ES-I3 (cell line): Measurements from ENCODE around the gene TCF12.
"Not testable (repeated sequence)": the region's sequence is repeated elsewhere in the genome, so short reads cannot be mapped to it uniquely, and the experiment has no call there.

Experiments
- H3K36me3 ChIP-seq: 2 replicates; pipeline ENCODE4 v1.6.1; 2013; ENCODE audit warnings: mild to moderate bottlenecking, low read length, control low read depth, moderate library complexity; ENCODE audit not compliant: insufficient read depth
- H3K4me1 ChIP-seq: 2 replicates; pipeline ENCODE4 v1.6.1; 2013; ENCODE audit warnings: mild to moderate bottlenecking, control low read depth, low read length; ENCODE audit not compliant: insufficient read depth
- H3K9ac ChIP-seq: 2 replicates; pipeline ENCODE4 v1.6.1; 2013; ENCODE audit warnings: low read depth, mild to moderate bottlenecking, low read length, moderate library complexity
- H3K9me3 ChIP-seq: 2 replicates; pipeline ENCODE4 v1.6.1; 2013; ENCODE audit warnings: mild to moderate bottlenecking, low read length, moderate library complexity; ENCODE audit not compliant: control insufficient read depth, insufficient read depth

Gene TCF12

DNA sequence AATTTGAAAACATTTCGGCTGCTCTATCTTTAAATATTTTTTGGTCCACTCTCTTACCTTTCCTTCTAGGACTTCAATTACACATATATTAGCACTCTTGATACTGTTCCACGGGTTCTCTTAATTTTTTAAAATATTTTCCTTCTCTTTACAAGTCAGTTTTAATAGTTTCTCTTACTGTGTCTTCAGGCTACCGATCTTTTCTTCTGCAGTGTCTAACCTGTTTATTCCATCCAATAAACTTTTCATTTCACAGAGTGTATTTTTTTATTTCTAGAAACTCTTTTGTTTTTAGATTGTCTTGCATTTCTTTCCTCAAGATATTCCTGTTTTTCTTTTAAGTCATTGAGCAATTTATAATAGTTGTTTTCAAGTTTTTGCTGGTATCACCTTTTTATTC, 27.7 kb downstream of the TCF12 start:
- Histone ChIP-seq H3K9ac (no peak overlapping the region), H3K4me1 (no peaks in the 10 kb centered on the region), H3K9me3 (no peaks in the 10 kb centered on the region), H3K36me3 (no peaks in the 10 kb centered on the region; the same call in 1 of the 2 replicates)

DNA sequence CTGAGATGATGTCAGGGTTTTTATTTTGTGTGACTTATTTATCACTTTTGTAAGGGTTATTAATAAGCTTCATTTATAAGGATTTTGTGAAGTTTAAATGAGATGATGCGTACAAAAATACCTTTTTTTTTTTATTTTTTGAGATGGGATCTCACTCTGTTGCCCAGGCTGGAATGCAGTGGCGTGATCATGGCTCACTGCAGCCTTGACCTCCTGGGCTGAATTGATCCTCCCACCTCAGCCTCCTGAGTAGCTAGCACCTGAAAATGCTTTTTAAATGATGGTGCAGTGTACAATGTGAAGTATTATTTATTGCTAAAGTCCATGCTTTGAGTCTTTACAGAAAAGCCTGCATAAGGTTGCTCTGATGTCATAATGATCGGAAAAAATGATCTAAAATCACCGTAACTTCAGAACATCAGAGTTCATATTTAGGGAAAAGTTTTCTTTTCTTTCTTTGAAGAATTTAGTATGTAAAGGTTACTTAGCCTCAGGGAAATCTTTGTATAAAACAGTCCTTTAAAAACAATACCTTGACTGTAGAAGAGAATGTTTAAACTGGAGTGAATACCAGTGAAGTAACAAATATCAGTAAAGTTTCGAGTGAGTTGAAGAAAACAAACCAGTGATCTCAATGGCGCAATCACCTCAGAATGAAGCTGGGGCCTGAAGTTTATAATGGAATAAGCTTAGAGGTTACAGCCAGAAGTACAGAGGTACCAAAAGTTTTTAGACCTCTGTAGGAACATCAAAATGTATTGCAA, 29.7 kb downstream of the TCF12 start:
- H3K9ac ChIP-seq: no peak overlapping the region
- H3K4me1 ChIP-seq: no peaks in the 10 kb centered on the region
- H3K9me3 ChIP-seq: peaks cover 4% of the 10 kb centered on the region; the same call in 1 of the 2 replicates
- no peaks in the 10 kb centered on the region; the same call in 1 of the 2 replicates for H3K36me3 ChIP-seq

DNA sequence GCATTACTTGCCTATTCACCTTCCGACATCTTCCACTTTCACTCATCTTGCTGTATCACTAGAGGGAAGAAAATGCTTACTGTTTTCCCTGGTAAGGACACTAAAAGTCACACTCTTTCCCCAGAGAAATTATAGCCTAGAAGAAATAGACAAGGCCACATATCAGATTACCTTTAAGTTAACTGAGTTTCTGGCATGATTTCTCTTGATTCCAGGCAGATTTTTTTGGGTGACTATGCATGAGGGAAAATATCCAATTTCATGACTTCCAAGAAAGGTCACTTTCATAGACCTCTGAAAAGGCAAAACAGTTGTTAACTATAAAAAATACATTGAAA, 30.3 kb downstream of the TCF12 start:
- peaks cover 4% of the 10 kb centered on the region; the same call in 1 of the 2 replicates for H3K9me3 ChIP-seq
- no peaks in the 10 kb centered on the region for H3K4me1 ChIP-seq
- no peak overlapping the region for H3K9ac ChIP-seq
- H3K36me3 ChIP-seq: no peaks in the 10 kb centered on the region; the same call in 1 of the 2 replicates

DNA sequence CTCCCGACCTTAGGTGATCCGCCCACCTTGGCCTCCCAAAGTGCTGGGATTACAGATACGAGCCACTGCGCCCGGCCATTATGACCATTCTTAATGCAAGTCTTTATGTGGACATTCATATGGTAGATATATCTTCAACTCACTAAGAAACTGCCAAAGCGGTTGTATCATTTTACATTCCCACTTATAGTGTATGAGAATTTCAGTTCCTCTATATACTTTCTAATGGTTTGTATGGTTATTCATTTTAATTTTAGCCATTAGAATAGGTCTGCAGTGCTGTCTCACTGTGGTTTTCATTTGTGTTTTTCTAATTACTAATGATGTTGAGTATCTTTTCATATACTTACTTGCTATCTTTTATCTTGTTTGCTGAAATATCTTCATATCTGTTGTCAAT, 32.5 kb downstream of the TCF12 start:
- H3K36me3 ChIP-seq: no peaks in the 10 kb centered on the region
- no peak overlapping the region for H3K9ac ChIP-seq
- H3K4me1 ChIP-seq: no peaks in the 10 kb centered on the region
- H3K9me3 ChIP-seq: peaks cover 6% of the 10 kb centered on the region; the same call in 1 of the 2 replicates

DNA sequence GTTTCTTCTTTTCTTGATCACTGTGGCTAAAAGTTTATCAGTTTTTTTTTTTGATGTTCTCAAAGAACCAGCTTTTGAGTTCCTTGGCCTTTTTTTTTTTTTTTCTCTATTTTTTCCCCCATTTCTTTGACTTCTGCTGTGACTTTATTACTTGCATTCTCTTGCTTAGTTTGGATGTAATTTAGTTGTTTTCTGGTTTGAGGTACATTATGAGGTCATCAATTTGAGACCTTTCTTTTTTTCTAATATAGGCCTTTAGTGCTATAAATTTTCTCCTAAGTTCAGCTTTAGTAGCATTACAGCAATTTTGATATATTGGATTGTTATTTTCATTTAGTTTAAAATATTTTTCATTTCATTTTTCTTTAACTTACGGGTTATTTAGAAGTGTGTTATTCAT, 35.3 kb downstream of the TCF12 start:
- H3K9ac ChIP-seq: no peak overlapping the region
- peaks cover 10% of the 10 kb centered on the region for H3K4me1 ChIP-seq
- H3K36me3 ChIP-seq: no peaks in the 10 kb centered on the region
- peaks cover 6% of the 10 kb centered on the region; the same call in 1 of the 2 replicates for H3K9me3 ChIP-seq

DNA sequence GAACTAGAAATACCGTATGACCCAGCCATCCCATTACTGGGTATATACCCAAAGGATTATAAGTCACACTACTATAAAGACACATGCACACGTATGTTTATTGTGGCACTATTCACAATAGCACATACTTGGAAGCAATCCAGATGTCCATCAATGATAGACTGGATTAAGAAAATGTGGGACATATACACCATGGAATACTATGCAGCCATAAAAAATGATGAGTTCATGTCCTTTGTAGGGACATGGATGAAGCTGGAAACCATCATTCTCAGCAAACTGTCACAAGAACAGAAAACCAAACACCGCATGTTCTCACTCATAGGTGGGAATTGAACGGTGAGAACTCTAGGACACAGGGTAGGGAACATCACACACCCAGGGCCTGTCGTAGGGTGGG, 36.6 kb downstream of the TCF12 start:
- peaks cover 14% of the 10 kb centered on the region for H3K4me1 ChIP-seq
- not testable (repeated sequence) for H3K36me3 ChIP-seq, H3K9ac ChIP-seq, H3K9me3 ChIP-seq

DNA sequence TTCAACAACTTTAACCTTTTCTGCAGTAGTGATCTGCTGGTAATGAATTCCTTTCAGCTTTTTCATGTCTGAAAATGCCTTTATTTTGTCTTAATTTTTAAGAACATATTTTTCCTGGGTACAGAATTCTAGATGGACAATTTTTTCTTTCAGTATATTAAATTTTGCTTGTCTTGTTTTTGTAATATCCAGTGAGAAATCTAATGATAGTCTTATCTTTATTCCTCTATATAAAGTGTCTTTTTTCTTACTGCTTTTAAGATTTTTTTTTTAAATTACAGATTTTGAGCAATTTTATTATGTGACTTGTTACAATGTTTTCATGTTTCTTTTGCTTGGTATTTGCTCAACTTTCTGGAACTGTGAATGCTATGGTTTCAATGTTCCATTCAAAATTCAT, 38.1 kb downstream of the TCF12 start:
- Histone ChIP-seq H3K9me3 (peaks cover 6% of the 10 kb centered on the region; the same call in 1 of the 2 replicates), H3K4me1 (peaks cover 14% of the 10 kb centered on the region), H3K36me3 (no peaks in the 10 kb centered on the region), H3K9ac (no peak overlapping the region)

- peaks cover 20% of the 10 kb centered on the region for H3K4me1 ChIP-seq
- H3K9ac ChIP-seq: no peak overlapping the region
- H3K9me3 ChIP-seq: peaks cover 4% of the 10 kb centered on the region; the same call in 1 of the 2 replicates
- no peaks in the 10 kb centered on the region for H3K36me3 ChIP-seq
Measured at GRCh38 chr15:56957812-56958406, 39.5 kb downstream of the TCF12 start.

GRCh38 chr15:56959318-56959648, 40.8 kb downstream of the TCF12 start:
- Histone ChIP-seq H3K36me3 (no peaks in the 10 kb centered on the region), H3K9me3 (no peaks in the 10 kb centered on the region), H3K9ac (no peak overlapping the region), H3K4me1 (peaks cover 29% of the 10 kb centered on the region)

GRCh38 chr15:56960116-56960515, 41.7 kb downstream of the TCF12 start:
- Histone ChIP-seq H3K9me3 (no peaks in the 10 kb centered on the region), H3K9ac (no peak overlapping the region), H3K36me3 (no peaks in the 10 kb centered on the region), H3K4me1 (peaks cover 29% of the 10 kb centered on the region)

- H3K4me1 ChIP-seq: peaks cover 29% of the 10 kb centered on the region
- H3K9me3 ChIP-seq: no peaks in the 10 kb centered on the region
- H3K9ac ChIP-seq: no peak overlapping the region
- no peaks in the 10 kb centered on the region for H3K36me3 ChIP-seq
Measured at GRCh38 chr15:56963126-56963525, 44.7 kb downstream of the TCF12 start.

- H3K9me3 ChIP-seq: no peaks in the 10 kb centered on the region
- H3K36me3 ChIP-seq: no peaks in the 10 kb centered on the region
- no peak overlapping the region for H3K9ac ChIP-seq
- peaks cover 29% of the 10 kb centered on the region for H3K4me1 ChIP-seq
Measured at GRCh38 chr15:56963710-56964109, 45.3 kb downstream of the TCF12 start.

DNA sequence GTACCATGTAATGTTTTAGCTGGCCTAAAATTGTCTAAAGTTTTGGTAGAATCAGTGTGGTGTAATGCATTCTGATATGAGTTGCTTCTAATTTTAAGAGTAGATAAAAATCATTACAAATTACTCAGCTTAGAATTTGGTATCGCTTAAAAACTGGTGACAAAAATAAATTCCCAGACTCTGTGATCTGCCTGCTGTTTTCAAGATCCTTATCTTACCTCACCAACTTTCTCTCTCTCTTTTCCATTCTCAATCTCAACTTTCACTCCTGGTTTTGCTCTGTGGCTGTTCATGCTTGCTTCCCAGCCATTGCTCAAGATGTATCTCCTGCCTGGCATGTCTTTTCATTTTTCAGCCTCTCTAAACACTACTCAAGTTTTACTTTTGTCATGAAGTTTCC, 45.7 kb downstream of the TCF12 start:
- Histone ChIP-seq H3K9ac (no peak overlapping the region), H3K4me1 (peaks cover 30% of the 10 kb centered on the region; the same call in 1 of the 2 replicates), H3K36me3 (no peaks in the 10 kb centered on the region), H3K9me3 (no peaks in the 10 kb centered on the region)

DNA sequence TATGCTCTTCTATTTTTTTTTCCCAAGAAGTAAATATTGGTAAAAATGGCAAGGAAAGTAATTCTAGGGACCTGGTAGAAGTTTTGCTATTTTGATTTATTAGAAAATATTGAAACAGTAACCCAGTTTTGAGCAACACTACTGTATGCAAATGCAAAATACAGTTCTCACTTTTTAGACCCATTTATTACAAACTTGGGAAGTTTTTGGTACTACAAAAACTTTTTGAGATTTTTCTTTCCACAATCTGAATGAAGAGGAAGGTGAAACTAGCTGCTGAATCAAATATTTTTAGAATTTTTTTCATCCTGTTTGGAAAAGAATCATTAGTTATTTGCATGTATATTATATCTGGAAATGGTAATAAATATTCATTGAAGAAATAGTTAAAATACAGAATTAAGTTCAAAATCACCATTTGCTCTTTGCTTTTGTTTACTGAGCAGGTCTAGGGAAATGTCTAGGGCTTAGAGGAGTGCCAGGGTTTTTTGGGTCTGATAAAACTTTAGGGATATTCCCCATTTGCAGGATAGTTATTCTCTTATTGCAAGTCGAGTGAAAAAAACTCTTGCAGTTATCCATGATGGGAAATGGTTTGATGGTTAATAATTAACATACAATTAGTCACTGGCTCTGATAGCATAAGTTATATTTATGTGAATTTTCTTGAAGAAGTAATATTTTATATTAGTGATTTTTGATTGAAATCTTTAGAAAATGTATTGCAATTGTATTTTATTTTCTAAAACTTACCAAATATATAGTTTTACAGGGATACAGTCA, 47.0 kb downstream of the TCF12 start:
- Histone ChIP-seq H3K4me1 (peaks cover 32% of the 10 kb centered on the region; the same call in 1 of the 2 replicates), H3K9me3 (no peaks in the 10 kb centered on the region), H3K36me3 (no peaks in the 10 kb centered on the region), H3K9ac (no peak overlapping the region)

- H3K4me1 ChIP-seq: peaks cover 37% of the 10 kb centered on the region
- no peak overlapping the region for H3K9ac ChIP-seq
- H3K9me3 ChIP-seq: no peaks in the 10 kb centered on the region
- H3K36me3 ChIP-seq: no peaks in the 10 kb centered on the region
Measured at GRCh38 chr15:56967336-56967735, 48.9 kb downstream of the TCF12 start.
